GM18951 (cell line): ENCODE data around the gene TSKU.
"Not testable (repeated sequence)": the region's sequence is repeated elsewhere in the genome, so short reads cannot be mapped to it uniquely, and the experiment has no call there.

Experiments used
- POLR2A ChIP-seq: IDR thresholded peaks from 4 replicates; pipeline ENCODE4 v1.6.1; 2011; ENCODE audit warnings: mild to moderate bottlenecking; ENCODE audit not compliant: insufficient read length, insufficient read depth; ENCODE audit errors: extremely low read depth
- in situ Hi-C: fragments of 300-500 bp; cut with MboI; formaldehyde crosslinking; loops from one replicate; pipeline ENCODE4 v1.12.0; 2022; ENCODE audit warnings: low sequenced_read_pairs, mixed read lengths, inconsistent platforms; ENCODE audit not compliant: unreplicated experiment

Gene TSKU

DNA sequence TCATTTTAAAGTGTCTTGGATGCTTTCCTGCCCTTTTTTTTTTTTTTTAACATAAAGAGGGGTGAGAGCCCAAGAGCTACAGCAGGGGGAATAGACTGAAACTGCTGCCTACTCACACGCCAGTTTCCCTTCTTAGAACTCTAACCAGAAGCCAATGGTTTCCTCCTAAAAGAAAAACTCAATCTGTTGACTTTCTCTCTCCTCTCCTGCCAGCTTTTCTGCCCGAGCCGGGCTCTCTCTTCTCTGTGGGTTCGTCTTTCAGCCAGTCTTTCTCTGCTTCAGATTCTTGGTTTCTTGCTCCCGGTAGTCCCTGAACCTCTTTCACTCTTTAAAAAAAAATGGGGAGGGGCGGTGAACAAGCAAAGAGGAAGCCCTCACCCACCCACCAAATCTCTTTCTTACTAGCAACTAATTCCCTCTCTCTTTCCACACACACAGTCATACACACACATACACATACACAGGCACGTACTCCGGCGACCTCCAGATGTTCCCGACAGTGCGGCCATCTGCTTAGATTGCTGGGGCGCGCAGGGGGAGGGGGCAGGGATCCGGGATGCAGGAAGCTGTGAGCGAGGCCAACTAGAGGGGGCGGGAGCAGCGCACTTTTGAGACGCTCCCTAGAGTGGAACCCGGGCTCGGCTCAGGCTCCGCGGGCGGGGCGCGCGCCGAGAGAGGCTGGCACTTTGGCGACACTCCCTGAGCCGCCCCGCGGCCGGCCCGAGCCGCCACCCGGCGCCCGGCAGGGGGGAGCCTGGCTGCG, 444 bp upstream of the TSKU start:
- no peak for TF ChIP-seq POLR2A
- in situ Hi-C loops = no loop called here

GRCh38 chr11:76783896-76784813, 999 bp downstream of the TSKU start:
- in situ Hi-C loops = no loop called here
- TF ChIP-seq POLR2A = no peak

- in situ Hi-C loops = no loop called here
- TF ChIP-seq POLR2A = no peak
These were observed 2.4 kb downstream of the TSKU start for GRCh38 chr11:76785513-76785912.

GRCh38 chr11:76786016-76786415, 2.9 kb downstream of the TSKU start:
- no peak for TF ChIP-seq POLR2A
- in situ Hi-C loops = no loop called here

DNA sequence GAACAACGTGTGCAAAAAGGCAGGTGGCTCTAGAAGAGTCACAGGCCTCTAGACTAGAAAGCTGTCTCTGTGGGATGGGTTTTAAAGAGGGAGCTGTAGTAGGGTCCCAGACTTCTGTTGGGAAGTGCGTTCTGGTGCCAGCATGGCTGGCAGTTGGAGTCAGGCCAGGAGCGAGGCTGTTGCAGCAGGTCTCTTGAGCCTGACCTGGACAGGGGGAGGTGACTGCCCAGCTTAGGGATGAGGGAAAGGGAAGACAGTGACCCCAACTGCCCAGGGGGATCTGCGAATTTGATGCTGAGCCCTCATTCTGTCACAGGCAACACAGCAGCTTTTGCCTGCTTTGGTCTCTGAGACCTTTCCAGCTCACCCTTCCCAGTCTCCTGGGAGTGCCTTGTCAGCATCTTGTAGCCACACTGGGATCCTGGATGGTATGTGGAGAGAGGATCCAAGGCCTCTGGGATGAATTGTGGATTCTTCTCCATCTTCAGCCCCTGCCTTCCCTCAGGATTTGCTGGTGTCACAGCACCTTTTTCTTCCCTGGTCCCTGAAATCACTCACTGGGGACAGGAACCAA, 3.4 kb downstream of the TSKU start:
- TF ChIP-seq POLR2A = no peak
- in situ Hi-C loops = no loop called here

- TF ChIP-seq POLR2A = no peak
- in situ Hi-C loops = no loop called here
These were observed 4.1 kb downstream of the TSKU start for GRCh38 chr11:76787271-76787670.

- in situ Hi-C loops = no loop called here
- no peak for TF ChIP-seq POLR2A
These were observed 4.9 kb downstream of the TSKU start for GRCh38 chr11:76787911-76788596.

GRCh38 chr11:76788661-76789442, 5.7 kb downstream of the TSKU start:
- in situ Hi-C loops = no loop called here
- no peak for TF ChIP-seq POLR2A

- no peak for TF ChIP-seq POLR2A
- in situ Hi-C loops = no loop called here
These were observed 6.2 kb downstream of the TSKU start for GRCh38 chr11:76789443-76789719.

DNA sequence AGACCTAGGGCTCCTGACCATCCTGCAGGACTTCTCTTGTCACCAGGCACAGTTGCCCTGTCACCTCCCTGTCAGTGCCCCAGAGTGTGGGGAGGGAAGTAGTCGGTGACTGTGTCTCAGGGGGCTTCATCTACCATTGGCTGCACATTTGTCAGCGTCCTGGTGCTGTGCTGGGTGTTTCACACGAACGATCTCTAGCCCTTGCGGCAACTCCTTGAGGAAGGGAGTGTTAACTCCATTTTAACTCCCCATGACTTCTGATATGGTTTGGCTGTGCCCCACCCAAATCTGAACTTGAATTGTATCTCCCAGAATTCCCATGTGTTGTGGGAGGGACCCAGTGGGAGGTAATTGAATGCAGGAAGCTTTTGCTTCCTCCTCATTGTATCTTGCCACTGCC, 7.1 kb downstream of the TSKU start:
- in situ Hi-C loops = no loop called here
- TF ChIP-seq POLR2A = no peak

GRCh38 chr11:76791002-76791770, 8.0 kb downstream of the TSKU start:
- in situ Hi-C loops = not testable (repeated sequence)

DNA sequence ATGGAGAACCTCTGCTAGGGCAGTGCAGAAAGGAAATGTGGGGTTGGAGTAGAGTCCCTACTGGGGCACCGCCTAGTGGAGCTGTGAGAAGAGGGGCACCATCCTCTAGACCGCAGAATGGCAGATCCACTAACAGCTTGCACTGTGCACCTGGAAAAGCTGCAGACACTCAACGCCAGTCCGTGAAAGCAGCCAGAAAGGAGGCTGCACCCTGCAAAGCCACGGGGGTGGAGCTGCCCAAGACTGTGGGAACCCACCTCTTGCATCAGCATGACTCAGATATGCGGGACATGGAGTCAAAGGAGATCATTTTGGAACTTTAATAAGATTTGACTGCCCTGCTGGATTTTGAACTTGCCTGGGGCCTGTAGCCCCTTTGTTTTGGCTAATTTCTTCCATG, 8.7 kb downstream of the TSKU start:
- in situ Hi-C loops = no loop called here
- TF ChIP-seq POLR2A = no peak
